Stimulated activated CD4-positive, alpha-beta T cell treated with anti-CD3 and anti-CD28 coated beads, Interleukin-2, amount 100 ng/mL, for 24 hours (primary cell): ENCODE results near the gene ZNF322.
"Not testable (repeated sequence)": the region's sequence is repeated elsewhere in the genome, so short reads cannot be mapped to it uniquely, and the experiment has no call there.

Source experiments
- DNase-seq, 2 donors: peaks; one replicate each; pipeline ENCODE4 v3.0.0-alpha.2; 2020

The ZNF322 gene, protein sequence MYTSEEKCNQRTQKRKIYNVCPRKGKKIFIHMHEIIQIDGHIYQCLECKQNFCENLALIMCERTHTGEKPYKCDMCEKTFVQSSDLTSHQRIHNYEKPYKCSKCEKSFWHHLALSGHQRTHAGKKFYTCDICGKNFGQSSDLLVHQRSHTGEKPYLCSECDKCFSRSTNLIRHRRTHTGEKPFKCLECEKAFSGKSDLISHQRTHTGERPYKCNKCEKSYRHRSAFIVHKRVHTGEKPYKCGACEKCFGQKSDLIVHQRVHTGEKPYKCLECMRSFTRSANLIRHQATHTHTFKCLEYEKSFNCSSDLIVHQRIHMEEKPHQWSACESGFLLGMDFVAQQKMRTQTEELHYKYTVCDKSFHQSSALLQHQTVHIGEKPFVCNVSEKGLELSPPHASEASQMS

DNA sequence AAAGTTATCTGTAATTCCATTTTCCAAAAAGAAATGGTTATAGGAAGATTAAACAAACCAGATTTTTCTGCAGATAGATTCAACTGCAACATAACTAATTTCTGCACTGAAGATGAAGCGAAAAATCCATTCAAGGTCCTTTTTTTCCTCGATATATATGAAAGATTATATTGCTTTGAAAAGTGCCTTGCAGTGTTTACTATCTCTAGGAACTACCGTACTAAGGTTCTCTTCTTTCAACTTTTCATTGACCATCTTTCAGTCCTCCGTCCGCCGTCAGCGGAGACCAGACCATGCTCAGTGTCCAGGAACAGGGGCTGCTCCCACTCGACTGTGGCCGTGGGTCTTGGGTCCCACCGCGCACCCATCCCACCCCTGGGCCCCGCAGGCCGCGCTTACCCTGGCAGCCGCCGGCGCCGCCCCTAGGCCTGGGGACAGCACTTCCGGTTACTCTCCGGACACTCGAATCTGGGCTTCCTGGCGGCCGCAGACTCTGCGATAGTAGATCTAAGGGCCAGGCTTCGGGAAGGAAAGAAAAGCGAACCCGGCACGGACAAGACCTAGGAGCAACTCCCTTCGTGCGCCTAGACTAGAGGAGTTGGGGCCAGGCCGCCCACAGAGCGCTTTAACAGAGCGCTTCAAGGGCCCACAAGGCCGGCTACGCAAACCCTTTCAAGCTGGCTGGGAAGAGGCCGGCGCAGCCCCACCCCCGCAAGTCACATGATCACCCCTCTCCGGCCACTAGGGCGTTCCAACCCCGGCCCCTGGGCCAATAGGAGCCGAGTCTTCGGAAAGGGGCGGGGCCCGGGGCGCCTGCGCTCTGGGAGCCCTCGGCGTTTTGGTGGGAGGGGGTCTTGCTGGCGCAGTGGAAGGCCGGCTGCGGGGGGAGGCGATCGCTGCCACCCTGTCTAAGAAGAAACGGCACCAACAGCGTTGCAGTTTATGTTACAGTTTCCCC is at the start of gene ZNF322:
Gene ZNF322 (minus strand): TSS at position 705 of the 958 bp plus-strand sequence. CDS start 21,193 bp downstream, outside the sequence.
- peak; percentile 91 to 92 for DNase-seq

DNA sequence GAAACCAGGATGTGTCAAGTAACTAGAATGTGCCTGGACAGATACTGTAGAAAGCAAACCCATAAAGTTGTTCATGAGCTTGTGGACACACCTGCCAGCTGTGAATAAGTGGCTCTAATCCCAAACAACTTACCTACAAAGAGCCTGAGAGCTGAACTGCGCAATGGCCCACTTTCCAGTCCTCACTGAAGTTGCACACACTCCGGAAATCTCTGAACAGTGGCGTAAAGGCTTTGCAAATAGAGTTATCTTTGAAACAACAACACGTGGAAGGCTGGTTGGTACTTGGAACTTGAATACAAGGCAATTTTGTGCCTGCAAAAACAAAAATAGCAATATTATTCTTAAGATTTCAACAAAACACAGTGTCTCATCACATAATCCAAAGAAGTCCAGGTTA is 46.2 kb upstream of the ZNF322 start:
- not testable (repeated sequence) for DNase-seq

DNA sequence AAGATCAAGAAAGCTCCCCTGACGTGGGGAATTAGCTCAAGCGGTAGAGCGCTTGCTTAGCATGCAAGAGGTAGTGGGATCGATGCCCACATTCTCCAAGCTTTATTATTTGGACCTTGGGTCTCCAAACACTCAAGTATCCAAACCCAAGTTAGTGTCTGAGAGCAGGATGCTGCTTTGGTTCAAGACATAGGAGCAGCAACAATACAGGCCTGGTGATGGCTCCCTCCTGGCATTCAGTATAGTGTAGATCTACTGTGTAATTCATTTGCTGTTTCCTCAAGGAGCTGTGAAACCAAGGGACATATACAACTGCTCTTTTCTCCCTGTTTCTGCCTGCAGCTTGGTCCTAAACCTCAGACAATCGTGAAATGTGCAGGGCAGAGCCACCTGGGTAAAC is 45.8 kb upstream of the ZNF322 start:
- DNase-seq: not testable (repeated sequence)

DNA sequence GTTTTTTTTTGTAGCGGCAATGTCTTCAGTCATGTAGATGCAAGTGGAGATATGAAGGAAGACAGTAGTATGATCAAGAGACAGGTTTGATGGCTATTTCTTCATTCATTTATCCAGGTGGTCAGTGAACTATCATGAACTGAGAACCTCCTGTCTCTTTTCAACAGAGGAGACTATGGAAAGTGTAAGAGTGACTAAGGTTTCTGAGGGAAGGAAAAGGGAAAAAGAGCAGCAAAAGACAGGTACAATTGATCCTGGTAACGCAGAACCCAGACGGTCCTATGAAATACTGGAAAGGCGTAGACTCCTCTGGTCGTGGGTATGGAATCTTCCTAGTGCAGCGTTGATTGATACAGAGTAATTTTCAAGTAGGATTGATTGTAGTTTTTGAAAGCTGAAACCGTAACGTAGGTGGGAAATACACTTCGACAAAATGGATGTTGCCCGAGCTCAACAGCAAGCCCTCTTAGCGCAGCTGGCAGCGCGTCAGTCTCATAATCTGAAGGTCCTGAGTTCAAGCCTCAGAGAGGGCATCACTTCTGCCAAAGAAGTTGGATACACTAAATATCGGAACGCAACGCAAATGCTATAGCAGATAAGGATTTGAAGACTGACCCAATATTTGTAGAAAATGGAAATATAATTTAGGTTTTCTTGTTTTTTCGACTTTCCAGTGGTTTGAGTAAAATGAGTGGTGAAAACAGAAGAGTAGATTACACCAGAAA is 41.6 kb upstream of the ZNF322 start:
- not testable (repeated sequence) for DNase-seq

DNA sequence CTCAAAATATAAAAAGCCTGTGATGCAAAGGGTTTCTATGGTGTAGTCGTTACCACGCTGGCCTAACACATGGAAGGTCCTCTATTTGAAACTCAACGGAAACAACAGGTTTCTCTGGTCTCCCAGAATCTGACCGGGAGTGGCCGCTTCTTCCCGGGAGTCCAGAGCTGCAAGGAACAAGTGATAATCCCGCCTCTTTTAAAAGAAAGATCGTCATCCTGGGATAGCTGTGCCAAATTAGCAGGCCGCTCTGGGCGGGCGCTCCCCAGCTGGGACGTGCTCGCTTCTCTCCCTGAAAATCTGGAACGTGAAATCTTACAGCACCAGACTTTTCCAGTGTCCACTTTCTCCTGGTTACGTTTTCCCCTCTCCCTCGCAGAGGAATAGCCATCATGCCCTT is 38.0 kb upstream of the ZNF322 start:
- DNase-seq: not testable (repeated sequence)

DNA sequence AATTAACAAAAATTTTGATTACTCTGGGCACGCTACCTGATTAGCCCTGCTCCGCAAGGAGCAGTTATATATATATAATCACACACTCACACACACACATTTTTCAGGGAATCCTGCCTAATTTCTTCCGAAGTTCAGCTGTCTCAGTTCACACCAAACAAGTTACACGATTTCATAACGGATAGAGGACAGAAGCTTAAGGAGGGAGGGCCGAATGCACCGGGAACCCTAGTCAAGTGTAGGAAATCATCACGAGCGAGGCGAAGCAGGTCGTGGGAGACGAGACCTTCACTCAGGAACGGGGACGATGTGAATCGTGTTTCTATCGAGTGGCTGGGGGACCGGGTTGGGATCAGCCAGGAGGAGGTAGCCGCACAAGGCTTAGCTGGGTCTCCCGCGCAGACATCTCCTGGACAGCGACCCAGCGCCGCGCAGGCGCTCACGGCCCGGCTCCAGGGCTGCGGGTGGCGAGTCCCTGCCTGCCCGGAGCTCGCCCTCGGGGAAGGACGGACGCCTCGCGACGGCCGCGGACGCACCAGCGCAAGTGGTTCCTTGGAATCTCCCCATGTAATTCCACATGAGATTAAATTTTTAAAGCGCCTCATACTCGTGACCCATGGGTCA is 29.9 kb upstream of the ZNF322 start:
- DNase-seq: not testable (repeated sequence)

DNA sequence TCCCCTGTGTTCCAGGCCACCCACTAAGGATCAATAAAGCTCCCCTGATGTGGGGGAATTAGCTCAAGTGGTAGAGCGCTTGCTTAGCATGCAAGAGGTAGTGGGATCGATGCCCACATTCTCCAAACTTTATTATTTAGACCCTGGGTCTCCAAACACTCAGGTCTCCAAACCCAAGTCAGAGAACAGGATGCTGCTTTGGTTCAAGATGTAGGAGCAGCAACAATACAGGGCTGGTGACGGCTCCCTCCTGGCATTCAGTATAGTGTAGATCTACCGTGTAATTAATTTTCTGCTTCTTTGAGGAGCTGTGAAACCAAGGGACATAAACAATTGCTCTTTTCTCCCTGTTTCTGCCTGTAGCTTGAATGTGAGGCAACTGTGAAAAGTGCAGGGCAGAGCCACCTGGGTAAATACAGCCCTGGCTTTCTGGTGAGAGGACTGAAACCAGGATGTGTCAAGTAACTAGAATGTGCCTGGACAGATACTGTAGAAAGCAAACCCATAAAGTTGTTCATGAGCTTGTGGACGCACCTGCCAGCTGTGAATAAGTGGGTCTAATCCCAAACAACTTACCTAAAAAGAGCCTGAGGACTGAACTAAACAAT is 23.0 kb upstream of the ZNF322 start:
- not testable (repeated sequence) for DNase-seq

DNA sequence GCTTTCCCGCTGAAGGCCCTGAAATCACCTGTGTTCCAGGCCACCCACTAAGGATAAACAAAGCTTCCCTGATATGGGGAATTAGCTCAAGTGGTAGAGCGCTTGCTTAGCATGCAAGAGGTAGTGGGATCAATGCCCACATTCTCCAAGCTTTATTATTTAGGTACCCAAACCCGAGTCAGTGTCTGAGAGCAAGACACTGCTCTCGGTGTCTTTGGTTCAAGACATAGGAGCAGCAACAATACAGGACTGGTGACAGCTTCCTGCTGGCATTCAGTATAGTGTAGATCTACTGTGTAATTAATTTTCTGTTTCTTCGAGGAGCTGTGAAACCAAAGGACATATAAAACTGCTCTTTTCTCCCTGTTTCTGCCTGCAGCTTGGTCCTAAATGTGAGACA is 13.7 kb upstream of the ZNF322 start:
- DNase-seq: not testable (repeated sequence)

DNA sequence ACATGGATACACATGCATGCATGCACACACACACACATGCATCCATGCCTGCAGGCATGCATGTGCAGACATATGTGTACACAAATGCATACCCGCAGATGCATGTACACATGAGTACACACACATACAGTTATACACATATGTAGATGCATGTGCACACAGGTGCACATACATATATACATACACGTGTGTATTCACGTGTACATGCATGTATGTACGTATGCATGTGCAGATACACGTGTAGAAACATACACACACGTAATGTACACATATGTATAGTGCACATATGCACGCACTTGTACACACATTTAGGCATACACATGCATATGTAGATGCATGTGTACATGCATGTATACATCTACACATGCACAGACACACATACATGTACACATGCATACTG is 11.0 kb upstream of the ZNF322 start:
- not testable (repeated sequence) for DNase-seq

DNA sequence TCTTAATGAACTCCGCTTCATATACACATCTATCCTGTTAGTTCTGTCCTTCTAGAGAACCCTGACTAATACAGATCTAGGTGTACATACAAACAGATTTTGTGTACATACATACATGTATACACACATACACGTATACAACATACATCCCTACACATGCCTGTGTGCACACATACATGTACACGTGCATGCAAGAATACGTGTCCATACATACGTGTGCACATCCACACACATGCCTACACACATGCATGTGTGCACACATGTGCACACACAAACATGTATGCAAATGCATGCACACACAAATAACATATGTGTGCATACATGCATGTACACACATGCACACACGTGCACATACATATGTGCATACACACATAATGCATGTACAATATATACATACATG is 10.5 kb upstream of the ZNF322 start:
- DNase-seq: not testable (repeated sequence)

DNA sequence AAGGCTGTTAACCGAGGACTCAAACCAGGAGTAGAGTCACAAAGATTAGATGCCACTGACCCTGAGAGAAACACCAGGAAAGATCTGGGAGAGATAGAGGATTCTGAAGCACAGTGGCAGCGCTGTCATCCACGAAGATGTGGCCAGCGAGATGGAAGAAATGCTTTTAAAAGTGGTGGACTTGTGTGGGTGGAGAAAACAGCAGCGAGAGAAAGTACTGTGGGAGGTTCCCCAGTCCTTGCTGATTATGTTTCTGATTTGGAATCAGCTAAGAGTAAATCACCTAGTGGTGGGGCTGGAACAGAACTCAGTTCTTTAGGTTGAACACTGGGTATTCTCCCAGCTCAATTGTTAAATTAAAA is 435 bp upstream of the ZNF322 start:
- DNase-seq: peak in 1 of 2 donors; percentile 30

DNA sequence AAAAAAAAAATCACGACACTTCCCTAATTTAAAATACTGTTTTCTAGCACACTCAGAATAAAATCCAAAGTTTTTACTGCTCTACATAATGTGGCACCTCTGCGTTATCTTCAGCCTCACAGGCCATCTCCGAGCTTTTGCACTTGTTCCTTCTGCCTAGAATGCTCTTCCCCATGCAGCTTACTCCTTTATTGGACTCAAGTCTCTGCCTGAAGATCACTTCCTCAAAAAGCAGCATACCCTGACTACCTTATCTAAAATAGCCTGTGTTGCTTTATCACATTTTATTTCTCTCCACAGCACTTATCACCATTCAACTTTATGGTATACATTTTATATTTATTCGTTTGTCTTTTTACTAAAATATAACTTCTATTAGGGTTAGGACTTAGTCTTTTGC is 2.3 kb downstream of the ZNF322 start:
- DNase-seq: no peak

DNA sequence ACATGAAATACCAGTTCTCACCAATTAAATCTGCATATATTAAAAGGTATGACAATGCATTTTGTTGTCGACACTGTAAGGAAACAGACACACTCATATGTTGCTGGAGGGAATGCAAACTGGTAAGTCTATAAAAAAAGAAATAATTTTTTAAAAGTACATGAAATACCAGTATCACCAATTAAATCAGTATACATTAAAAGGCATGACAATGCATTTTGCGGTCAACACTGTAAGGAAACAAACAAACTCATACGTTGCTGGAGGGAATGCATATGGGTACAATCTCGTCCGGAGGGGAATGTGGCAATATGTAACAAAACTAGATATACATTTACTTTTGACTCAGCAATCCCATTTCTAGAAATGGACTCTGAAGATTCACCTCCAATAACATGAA is 6.5 kb downstream of the ZNF322 start:
- DNase-seq: no peak

DNA sequence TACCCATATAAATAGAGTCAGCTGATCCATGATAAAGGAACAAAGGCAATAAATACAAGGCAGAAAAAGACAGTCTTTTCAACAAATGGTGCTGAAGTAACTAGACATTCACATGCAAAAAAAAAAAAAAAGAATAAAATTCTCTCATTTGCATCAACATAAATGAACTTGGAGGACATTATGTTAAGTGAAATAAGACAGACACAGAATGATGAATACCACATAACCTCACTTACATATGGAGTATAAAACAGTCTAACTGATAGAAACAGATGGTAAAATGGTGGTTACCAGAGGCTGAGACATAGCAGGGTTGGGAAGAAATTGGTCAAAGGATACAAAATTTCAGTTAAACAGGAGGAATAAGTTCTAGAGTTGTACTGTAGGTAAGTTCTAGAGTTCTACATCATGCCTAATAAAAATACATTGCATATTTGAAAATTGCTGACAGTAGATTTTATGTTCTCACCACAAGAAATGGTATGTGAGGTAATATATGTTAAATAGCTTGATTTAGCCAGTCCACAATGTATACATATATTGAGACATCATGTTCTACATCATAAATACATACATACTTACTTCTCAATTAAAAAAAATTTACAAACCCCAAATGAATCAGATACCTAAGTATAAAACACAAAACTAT is 8.3 kb downstream of the ZNF322 start:
- no peak for DNase-seq

DNA sequence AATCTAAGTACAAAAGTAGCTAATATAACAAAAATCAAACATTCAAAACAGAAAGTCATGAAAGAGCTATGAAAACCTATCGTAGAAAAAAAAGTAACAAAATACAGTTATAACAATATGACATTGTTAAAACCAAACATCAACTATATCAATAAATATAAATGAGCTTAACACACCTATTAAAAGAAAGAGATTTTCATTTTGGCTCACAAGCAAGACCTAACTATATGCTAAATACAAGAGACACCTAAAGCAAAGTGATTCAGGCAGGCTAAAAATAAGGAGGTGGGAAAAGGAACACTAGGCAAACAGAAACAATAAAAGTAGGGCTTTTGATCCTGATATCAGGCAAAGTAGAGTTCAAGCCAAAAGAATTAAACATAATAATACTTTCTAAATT is 13.5 kb downstream of the ZNF322 start:
- no peak for DNase-seq

DNA sequence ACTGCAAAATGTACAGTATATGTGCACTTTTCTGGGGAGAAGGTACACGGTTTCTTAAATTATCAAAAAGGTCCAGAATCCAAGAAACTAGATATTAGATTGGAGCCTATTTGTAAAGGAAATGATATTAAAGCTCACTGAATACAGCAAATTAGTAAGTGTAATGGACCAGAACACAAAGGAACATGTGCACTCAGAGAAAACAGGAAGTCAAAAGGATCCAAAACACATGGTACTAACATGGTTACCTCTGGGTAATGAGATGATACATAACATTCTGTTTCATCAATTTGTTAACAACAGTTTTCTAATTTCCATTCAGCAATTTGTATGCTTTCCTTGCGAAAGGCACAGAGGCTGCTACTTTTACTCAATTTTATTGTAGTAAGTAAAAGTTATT is 18.7 kb downstream of the ZNF322 start:
- no peak for DNase-seq

DNA sequence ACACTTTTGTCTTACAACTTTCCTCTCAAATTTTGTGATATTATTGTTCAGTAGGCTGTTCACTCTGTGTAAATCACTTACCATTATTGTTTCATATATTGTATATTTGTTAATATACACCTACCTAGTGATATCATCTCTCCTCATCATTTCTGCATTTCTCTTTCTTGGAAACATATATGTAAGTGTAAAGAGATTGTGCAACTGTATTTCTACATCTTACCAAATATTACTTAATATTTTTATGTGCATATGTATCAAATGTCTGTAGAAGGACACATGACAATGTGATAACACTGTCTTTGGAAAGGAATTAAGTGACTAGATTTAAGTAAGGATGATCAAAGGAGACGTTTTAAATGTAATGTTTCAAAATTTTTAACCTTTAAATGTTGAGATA is 30.2 kb downstream of the ZNF322 start:
- DNase-seq: no peak

DNA sequence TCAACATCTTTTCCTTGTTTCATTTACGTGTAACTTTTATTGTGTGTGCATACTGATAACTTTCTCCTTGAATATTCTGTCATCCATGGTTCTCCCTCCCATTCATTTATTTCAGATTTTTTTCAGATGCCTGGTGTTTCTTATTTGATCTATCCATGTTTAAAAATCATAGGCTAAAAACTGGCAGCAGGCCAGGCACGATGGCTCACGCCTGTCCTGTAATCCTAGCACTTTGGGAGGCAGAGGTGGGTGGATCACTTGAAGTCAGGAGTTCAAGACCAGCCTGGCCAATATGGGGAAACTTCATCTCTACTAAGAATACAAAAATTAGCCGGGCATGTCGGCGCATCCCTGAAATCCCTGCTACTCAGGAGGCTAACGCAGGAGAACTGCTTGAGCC is 31.7 kb downstream of the ZNF322 start:
- DNase-seq: no peak

DNA sequence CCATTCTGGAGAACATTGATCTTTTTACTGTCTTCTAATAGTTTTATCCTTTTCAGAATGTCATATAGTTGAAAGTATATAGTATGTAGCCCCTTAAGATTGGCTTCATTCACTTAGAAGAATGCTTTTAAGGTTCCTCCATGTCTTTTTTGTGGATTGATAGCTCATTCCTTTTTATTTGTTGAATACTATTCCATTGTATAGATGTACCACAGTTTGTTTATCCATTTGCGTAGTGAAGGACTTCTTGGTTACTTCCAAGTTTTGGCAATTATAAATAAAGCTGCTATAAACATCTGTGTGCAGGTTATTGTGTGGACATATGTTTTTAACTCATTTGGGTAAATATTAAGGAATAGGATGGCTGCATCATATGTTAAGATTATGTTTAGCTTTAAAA is 35.0 kb downstream of the ZNF322 start:
- DNase-seq: no peak

DNA sequence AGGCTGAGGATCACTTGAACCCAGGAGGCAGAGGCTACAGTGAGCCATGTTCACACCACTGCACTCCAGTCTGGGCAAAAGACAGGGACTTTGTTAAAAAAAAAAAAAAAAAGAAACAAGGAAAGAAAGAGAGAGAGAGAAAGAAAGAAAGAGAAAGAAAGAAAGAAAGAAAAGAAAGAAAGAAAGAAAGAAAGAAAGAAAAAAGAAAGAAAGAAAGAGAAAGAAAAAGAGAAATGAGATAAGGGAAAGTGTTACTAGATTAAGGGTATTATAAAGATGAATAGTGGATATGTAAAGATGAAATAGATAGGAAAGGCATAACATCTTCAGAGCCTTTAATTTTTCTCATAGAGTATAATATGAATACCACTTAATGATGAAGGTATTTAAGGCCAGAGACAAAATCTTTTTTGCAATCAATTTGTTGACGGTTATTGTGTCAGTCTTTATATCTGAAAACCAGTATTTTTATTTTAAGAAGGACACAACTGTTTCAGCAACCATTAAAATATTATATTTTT is 36.1 kb downstream of the ZNF322 start:
- no peak for DNase-seq
